Measurements from ENCODE around the gene HAX1. TPM values are rescaled to one million over a fixed set of nuclear protein-coding genes. Genes with fewer than 3 reads are reported as not detected.

HAX1 gene
- total and polyA plus RNA-seq, 10 of the 15 experiments (the other 5 are each of a cell fraction or from before 2014, with no cell fraction given), result 95.3 to 288 (median 147) TPM

GRCh38 chr1:154304664-154305337, 32.4 kb downstream of the HAX1 start (continued):
- peak; percentile 27; the same call in 1 of the 2 replicates for TF ChIP-seq ZBED1 (IDR thresholded peaks at IDR 0.05; ENCODE audit: borderline replicate concordance)
- no peak for TF ChIP-seq MYC (IDR thresholded peaks at IDR 0.05; ENCODE audit: insufficient read depth, insufficient read length, insufficient replicate concordance, low read length, severe bottlenecking)
- peak; percentile 58; the same call in 1 of the 2 replicates for TF ChIP-seq RUNX3 (IDR thresholded peaks at IDR 0.05; ENCODE audit: low read length)
- no peak for TF ChIP-seq NRF1 (conservative IDR thresholded peaks at IDR 0.05; ENCODE audit: low read depth, low read length)
- no peak for TF ChIP-seq E2F4 (IDR thresholded peaks at IDR 0.05; ENCODE audit: low read depth, low read length)
- TF ChIP-seq MTA3 (IDR thresholded peaks at IDR 0.05; ENCODE audit: borderline replicate concordance, low read length), result peak; percentile 28; the same call in 1 of the 2 replicates
- no peak for TF ChIP-seq KDM1A (IDR thresholded peaks at IDR 0.05; ENCODE audit: borderline replicate concordance)
- TF ChIP-seq RCOR1 (conservative IDR thresholded peaks at IDR 0.05; ENCODE audit: low read depth, low read length), result no peak
- peak; percentile 59; the same call in 1 of the 2 replicates for TF ChIP-seq TCF7 (IDR thresholded peaks at IDR 0.05; ENCODE audit: borderline replicate concordance)
- TF ChIP-seq HCFC1 (IDR thresholded peaks at IDR 0.05; ENCODE audit: low read length), result no peak
- TF ChIP-seq ZBTB4 (CRISPR knock-in tag; IDR thresholded peaks at IDR 0.05), result no peak
- peak; percentile 84 for TF ChIP-seq CREM (IDR thresholded peaks at IDR 0.05; ENCODE audit: low read depth)
- peak; percentile 81 for TF ChIP-seq BCL11A (IDR thresholded peaks at IDR 0.05; ENCODE audit: low read depth, low read length)
- no peak for TF ChIP-seq MTA2 (IDR thresholded peaks at IDR 0.05; ENCODE audit: low read depth)
- 0 out of 2 replicates have a peak, but pooled peaks have one; percentile 14 for TF ChIP-seq CREB1 (IDR thresholded peaks at IDR 0.05; ENCODE audit: low read depth)
- TF ChIP-seq SRF (IDR thresholded peaks at IDR 0.05; ENCODE audit: low read depth in 2 of 2, low read length in 2 of 2), result peak in 1 of 2 experiments; percentile 61; a peak in 1 of 4 replicates
- TF ChIP-seq SPI1 (IDR thresholded peaks at IDR 0.05; ENCODE audit: borderline replicate concordance, insufficient read depth, low read depth, low read length), result no peak
